HCT116 (cell line): ENCODE measurements around the gene AFP.

ENCODE experiments used
- EZH2phosphoT487 ChIP-seq: fragments of 200-600 bp; IDR thresholded peaks from 2 replicates; pipeline ENCODE4 v1.6.1; 2018; ENCODE audit warnings: antibody characterized with exemption, borderline replicate concordance
- POLR2A ChIP-seq: IDR thresholded peaks from 2 replicates; pipeline ENCODE4 v1.7.0; 2011; ENCODE audit warnings: borderline replicate concordance; ENCODE audit not compliant: insufficient read depth, insufficient read length; ENCODE audit errors: extremely low read depth
- SP1 ChIP-seq: IDR thresholded peaks from 2 replicates; pipeline ENCODE4 v1.6.1; 2012; ENCODE audit warnings: low read depth
- TF ChIP-seq, protein P1 (sequence below), 3 experiments: fragments of 200-600 bp in 1 of 3; sonication (generic) in 1 of 3; IDR thresholded peaks in 2 of 3; conservative IDR thresholded peaks in 1 of 3; 2 replicates each; pipeline ENCODE4 v1.5.1; 2012 to 2017; ENCODE audit warnings: low read depth in 2 of 3, low read length in 2 of 3, antibody characterized with exemption in 1 of 3, borderline replicate concordance in 1 of 3, control low read depth in 1 of 3, mild to moderate bottlenecking in 1 of 3, mixed read lengths in 1 of 3, mixed run types in 1 of 3, moderate library complexity in 1 of 3; ENCODE audit not compliant: insufficient read depth in 1 of 3

DNA sequence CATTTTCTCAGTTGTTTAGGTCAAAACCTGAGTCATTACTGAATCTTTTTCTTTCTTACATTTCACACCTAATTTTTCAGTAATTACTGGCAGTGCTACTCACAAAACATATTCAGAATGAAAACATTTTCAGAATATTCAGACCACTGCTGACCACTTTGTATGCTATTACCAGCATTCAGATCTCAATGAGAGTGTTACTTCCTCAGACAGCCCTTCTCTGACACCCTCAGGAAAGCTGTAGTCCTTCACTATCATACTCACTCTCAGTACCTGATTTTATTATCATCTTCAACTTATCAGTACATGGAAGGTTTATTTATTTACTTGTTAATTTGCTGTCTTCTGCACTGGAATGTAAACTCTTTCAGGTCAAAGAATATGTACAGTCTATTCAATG lies 44.2 kb upstream of the AFP start:
- TF ChIP-seq, protein P1, sequence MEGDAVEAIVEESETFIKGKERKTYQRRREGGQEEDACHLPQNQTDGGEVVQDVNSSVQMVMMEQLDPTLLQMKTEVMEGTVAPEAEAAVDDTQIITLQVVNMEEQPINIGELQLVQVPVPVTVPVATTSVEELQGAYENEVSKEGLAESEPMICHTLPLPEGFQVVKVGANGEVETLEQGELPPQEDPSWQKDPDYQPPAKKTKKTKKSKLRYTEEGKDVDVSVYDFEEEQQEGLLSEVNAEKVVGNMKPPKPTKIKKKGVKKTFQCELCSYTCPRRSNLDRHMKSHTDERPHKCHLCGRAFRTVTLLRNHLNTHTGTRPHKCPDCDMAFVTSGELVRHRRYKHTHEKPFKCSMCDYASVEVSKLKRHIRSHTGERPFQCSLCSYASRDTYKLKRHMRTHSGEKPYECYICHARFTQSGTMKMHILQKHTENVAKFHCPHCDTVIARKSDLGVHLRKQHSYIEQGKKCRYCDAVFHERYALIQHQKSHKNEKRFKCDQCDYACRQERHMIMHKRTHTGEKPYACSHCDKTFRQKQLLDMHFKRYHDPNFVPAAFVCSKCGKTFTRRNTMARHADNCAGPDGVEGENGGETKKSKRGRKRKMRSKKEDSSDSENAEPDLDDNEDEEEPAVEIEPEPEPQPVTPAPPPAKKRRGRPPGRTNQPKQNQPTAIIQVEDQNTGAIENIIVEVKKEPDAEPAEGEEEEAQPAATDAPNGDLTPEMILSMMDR (IDR thresholded peaks at IDR 0.05 in 2 of 3, conservative IDR thresholded peaks at IDR 0.05 in 1 of 3; ENCODE audit: borderline replicate concordance in 1 of 3, insufficient read depth in 1 of 3, low read depth in 2 of 3, low read length in 2 of 3): no peak
- no peak for TF ChIP-seq POLR2A
- no peak for TF ChIP-seq SP1
- no peak for TF ChIP-seq EZH2phosphoT487
